A549 (cell line): ENCODE measurements around the gene CCNO. TPM values are rescaled to one million over a fixed set of nuclear protein-coding genes. Genes with fewer than 3 reads are reported as not detected.
A peak's percentile ranks its signal among the peaks of the same experiment; 100 is the strongest.

Experiments used
- ATAC-seq, 2 experiments: fragments of 200-7000 bp in 1 of 2; fragments of >200 bp in 1 of 2; cut with Nextera tagmentation in 1 of 2; cut with Tn5 transposase in 1 of 2; 3 replicates each; pipeline versions ENCODE4 v1.8.0 to v1.9.1; 2018 to 2020; ENCODE audit warnings: mild to moderate bottlenecking in 1 of 2, moderate library complexity in 1 of 2
- CTCF ChIA-PET: fragments of 300-600 bp; sonication (Branson Sonifier 250); formaldehyde crosslinking; extraction: SDS; loops from one replicate; lab custom pipeline; 2021; ENCODE audit warnings: antibody characterized with exemption, inconsistent platforms; lab: Yijun Ruan, JAX
- POLR2A ChIA-PET: fragments of 350-600 bp; formaldehyde crosslinking; extraction: SDS; loops from one replicate; lab custom pipeline; 2021; ENCODE audit warnings: antibody characterized with exemption, inconsistent platforms; lab: Yijun Ruan, JAX
- DNase-seq, 2 experiments: peaks; one replicate each; pipeline versions ENCODE4 v3.0.0 to v3.0.0-alpha.2; 2011 to 2016; ENCODE audit warnings: low read depth in 1 of 2, low spot score in 1 of 2
- FAIRE-seq: peaks from 2 replicates; lab custom pipeline; 2011; peaks lifted over from hg19 to GRCh38; lab: Jason Lieb, UNC
- H3K27ac ChIP-seq, 2 experiments: fragments of >200 bp; sonication (Bioruptor Twin); formaldehyde crosslinking; 3 replicates each; pipeline ENCODE4 v1.5.1; 2016 to 2017
- H3K4me1 ChIP-seq: fragments of >200 bp; sonication (Bioruptor Twin); formaldehyde crosslinking; 3 replicates; pipeline ENCODE4 v1.6.1; 2016
- H3K4me2 ChIP-seq: fragments of >200 bp; sonication (Bioruptor Twin); formaldehyde crosslinking; 3 replicates; pipeline ENCODE4 v1.6.1; 2016
- H3K4me3 ChIP-seq: fragments of >200 bp; sonication (Bioruptor Twin); formaldehyde crosslinking; 3 replicates; pipeline ENCODE4 v1.5.1; 2016
- H3K9me3 ChIP-seq: fragments of >200 bp; sonication (Bioruptor Twin); formaldehyde crosslinking; 3 replicates; pipeline ENCODE4 v1.6.1; 2016
- BHLHE40 ChIP-seq: IDR thresholded peaks from 2 replicates; pipeline ENCODE4 v1.6.1; 2012; ENCODE audit warnings: low read depth, low read length, inconsistent platforms
- CEBPB ChIP-seq, 2 experiments: fragments of >200 bp in 1 of 2; sonication (Bioruptor Twin) in 1 of 2; formaldehyde crosslinking in 1 of 2; IDR thresholded peaks; 2 replicates each; pipeline ENCODE4 v1.6.1; 2012 to 2016
- FOSL2 ChIP-seq, 2 experiments: fragments of 450-650 bp in 1 of 2; fragments of >200 bp in 1 of 2; sonication (Bioruptor Twin) in 1 of 2; formaldehyde crosslinking; IDR thresholded peaks; 2 replicates each; pipeline versions ENCODE4 v1.5.0 to v1.6.1; 2016 to 2020; ENCODE audit warnings: mild to moderate bottlenecking in 1 of 2, moderate library complexity in 1 of 2
- HOXA7 ChIP-seq: fragments of 250-450 bp; sonication (Bioruptor Pico); IDR thresholded peaks from 2 replicates; pipeline ENCODE4 v1.5.0; 2020; ENCODE audit warnings: mild to moderate bottlenecking, moderate library complexity
- HOXB13 ChIP-seq: fragments of 250-450 bp; sonication (Bioruptor Pico); IDR thresholded peaks from 2 replicates; pipeline ENCODE4 v1.5.0; 2020; ENCODE audit warnings: low read depth, mild to moderate bottlenecking, moderate library complexity
- JUN ChIP-seq, 2 experiments: fragments of >200 bp; sonication (Bioruptor Twin); formaldehyde crosslinking; IDR thresholded peaks; 2 replicates in 1 of 2; 3 replicates in 1 of 2; pipeline ENCODE4 v1.6.1; 2016 to 2017
- MYC ChIP-seq: IDR thresholded peaks from 2 replicates; pipeline ENCODE4 v1.6.1; 2012; ENCODE audit warnings: mild to moderate bottlenecking, inconsistent platforms, low read length, improper control_type of control experiment, borderline replicate concordance
- RNF2 ChIP-seq: fragments of 200-600 bp; sonication (generic); IDR thresholded peaks from 2 replicates; pipeline ENCODE4 v1.6.1; 2016; ENCODE audit warnings: low read depth, mild to moderate bottlenecking, antibody characterized with exemption, moderate library complexity, borderline replicate concordance
- SMC3 ChIP-seq: fragments of >200 bp; sonication (Bioruptor Twin); formaldehyde crosslinking; IDR thresholded peaks from 3 replicates; pipeline ENCODE4 v1.6.1; 2018; ENCODE audit warnings: inconsistent platforms
- USF2 ChIP-seq: fragments of 450-650 bp; IDR thresholded peaks from 2 replicates; pipeline ENCODE4 v1.6.1; 2014; ENCODE audit warnings: antibody characterized with exemption
- WGBS: methylation state at CpG from one replicate; pipeline ENCODE4 v1.1.6; 2017; ENCODE audit errors: missing lambda C conversion rate; 5-methylcytosine and 5-hydroxymethylcytosine counted together
- polyA plus RNA-seq, 4 experiments: library from polyadenylated mRNA; depleted of rRNA in 3 of 4; stranded (reverse); fragments of >200 nt; fragmentation: RNase III in 1 of 4; extraction: RNeasy Plus Mini Kit Qiagen cat#74134 plus additional on column Dnase treatment in 1 of 4; gene quantifications; 2 replicates in 3 of 4; 3 replicates in 1 of 4; pipeline ENCODE4 v1.2.3, GENCODE V29; 2011 to 2017
- TF ChIP-seq, protein P1 (sequence below): IDR thresholded peaks from 2 replicates; pipeline ENCODE4 v1.6.1; 2012; ENCODE audit warnings: low read depth, borderline replicate concordance
- TF ChIP-seq, protein P2 (sequence below): fragments of 250-450 bp; sonication (Bioruptor Pico); IDR thresholded peaks from 2 replicates; pipeline ENCODE4 v1.5.0; 2020; ENCODE audit warnings: low read depth, mild to moderate bottlenecking, moderate library complexity
- TF ChIP-seq, protein P3 (sequence below): fragments of >200 bp; sonication (Bioruptor Twin); formaldehyde crosslinking; IDR thresholded peaks from 3 replicates; pipeline ENCODE4 v1.6.1; 2016
- TF ChIP-seq, protein P4 (sequence below): IDR thresholded peaks from 2 replicates; pipeline ENCODE4 v1.6.1; 2012

CCNO gene
- polyA plus RNA-seq, 2 of the 4 experiments (the other 2 are of a cell fraction) = 2.2 to 4.8 TPM

DNA sequence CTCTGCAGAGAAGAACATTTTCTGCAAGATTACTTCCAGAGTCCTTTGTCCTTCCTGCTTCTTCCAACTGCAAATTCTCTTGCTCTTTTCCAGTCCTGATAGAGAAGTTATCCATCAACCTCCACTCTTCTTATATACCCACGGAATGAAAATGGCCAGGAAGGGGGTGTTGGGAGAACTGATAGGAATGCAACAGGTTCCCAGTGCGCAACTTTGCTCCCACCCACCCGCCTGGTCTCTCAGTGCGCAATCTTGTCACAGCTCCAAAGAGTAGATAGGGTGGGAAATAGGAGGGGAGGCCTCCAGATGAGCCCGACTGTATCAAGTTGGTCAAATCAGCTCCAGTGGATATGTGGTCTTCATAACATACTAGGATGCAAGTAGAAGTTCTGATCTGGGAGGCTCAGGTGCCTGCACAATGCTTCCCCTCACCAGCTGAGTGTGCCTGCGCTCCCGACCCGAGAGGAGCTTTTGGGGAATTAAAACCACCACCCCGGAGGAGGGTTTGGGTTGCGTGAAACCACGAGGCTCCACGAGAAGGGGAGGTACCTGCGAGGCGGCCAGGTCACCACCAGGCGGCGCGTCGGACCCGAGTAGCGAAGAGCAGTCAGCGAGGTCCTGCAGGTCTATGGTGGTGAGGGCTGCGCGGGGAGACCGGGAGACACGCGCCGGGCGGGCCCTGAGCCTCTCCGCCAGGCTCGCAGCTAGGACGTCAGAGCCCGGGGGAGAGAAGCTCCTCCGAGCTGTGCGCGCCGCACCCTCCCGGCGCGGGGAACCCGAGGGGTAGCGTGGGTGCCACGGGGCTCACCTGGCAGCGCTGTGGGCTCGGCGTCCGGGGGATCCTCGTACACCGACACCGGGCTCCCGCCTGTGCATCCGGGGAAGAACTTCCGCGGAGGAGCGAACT is 7.1 kb downstream of the CCNO start (continued):
- TF ChIP-seq CEBPB (IDR thresholded peaks at IDR 0.05) (no peak), SMC3 (peak; percentile 72), BHLHE40 (no peak), JUN (IDR thresholded peaks at IDR 0.05) (no peak; a peak in 1 of 5 replicates), HOXA7 (CRISPR knock-in tag) (no peak), FOSL2 (IDR thresholded peaks at IDR 0.05) (no peak), FOSL2 (CRISPR knock-in tag; IDR thresholded peaks at IDR 0.05) (no peak), USF2 (no peak)
- TF ChIP-seq, protein P1, sequence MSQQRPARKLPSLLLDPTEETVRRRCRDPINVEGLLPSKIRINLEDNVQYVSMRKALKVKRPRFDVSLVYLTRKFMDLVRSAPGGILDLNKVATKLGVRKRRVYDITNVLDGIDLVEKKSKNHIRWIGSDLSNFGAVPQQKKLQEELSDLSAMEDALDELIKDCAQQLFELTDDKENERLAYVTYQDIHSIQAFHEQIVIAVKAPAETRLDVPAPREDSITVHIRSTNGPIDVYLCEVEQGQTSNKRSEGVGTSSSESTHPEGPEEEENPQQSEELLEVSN = no peak; the same call in 1 of the 2 replicates
- TF ChIP-seq, protein P2, sequence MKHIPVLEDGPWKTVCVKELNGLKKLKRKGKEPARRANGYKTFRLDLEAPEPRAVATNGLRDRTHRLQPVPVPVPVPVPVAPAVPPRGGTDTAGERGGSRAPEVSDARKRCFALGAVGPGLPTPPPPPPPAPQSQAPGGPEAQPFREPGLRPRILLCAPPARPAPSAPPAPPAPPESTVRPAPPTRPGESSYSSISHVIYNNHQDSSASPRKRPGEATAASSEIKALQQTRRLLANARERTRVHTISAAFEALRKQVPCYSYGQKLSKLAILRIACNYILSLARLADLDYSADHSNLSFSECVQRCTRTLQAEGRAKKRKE (CRISPR knock-in tag) = no peak

DNA sequence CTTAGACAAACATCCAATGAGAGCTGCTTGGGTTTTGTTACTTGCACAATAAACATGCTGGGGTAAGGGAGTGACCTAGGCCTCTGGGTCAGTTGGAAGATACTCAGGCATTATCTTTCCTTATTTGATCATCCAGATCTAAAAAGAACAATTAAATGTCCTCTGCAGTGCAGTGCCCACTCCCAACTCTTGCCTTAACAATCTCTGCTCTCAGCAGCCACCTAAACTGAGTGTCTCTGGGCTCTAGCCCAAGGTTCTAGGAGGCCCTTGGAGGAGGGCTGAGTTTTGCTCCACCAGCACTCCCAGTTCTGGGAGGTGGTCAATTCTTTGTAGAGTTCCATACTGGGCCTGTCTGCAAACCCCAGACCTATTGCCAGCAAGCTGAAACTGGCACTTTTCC is 8.1 kb downstream of the CCNO start:
- FAIRE-seq = no peak
- no peak overlapping the region for H3K4me3 ChIP-seq
- no peak for TF ChIP-seq CEBPB (IDR thresholded peaks at IDR 0.05)
- TF ChIP-seq, protein P3, sequence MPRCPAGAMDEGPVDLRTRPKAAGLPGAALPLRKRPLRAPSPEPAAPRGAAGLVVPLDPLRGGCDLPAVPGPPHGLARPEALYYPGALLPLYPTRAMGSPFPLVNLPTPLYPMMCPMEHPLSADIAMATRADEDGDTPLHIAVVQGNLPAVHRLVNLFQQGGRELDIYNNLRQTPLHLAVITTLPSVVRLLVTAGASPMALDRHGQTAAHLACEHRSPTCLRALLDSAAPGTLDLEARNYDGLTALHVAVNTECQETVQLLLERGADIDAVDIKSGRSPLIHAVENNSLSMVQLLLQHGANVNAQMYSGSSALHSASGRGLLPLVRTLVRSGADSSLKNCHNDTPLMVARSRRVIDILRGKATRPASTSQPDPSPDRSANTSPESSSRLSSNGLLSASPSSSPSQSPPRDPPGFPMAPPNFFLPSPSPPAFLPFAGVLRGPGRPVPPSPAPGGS = no peak
- ChIA-PET POLR2A (no interaction called here), CTCF (interaction anchor here (0.6 to 4.8 kb wide), 9 partner anchors 9 to 467 kb away, joined by 3 to 57 read pairs (median 6); partner anchors contain the start of gene CCNO)
- H3K4me2 ChIP-seq = no peak overlapping the region
- ATAC-seq = no peak
- H3K9me3 ChIP-seq = no peaks in the 10 kb centered on the region
- H3K27ac ChIP-seq = no peak overlapping the region
- DNase-seq = no peak
- H3K4me1 ChIP-seq = 0 out of 3 replicates have a peak, but pooled peaks cover 5% of the 10 kb centered on the region

DNA sequence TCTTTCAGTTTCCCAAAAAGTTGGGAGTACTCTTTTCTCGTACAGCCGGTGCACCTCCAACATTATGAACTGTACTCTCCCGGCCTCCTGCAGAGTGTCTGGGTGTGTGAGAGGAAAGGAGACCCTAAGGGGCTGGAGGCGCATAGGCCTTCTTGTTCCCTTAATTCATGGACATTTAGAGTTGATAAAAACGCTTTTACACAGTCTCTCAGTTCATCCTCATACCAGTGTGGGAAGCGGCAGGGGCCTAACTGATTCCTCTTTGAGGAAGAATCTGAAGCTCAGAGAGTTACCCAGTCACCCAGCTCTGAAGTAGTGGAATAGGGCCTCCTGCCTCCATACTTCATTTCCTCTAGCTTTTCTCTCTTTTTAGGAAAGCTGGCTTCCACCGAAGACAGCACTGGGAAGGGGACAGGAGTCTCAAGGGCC is 9.6 kb downstream of the CCNO start:
- DNase-seq (no peak), FAIRE-seq (no peak), ATAC-seq (no peak)
- CTCF ChIA-PET = interaction anchor here (0.6 to 4.8 kb wide), 3 partner anchors 9 to 713 kb away, joined by 3 to 57 read pairs (median 8); partner anchors contain the start of gene CCNO
- H3K4me3 ChIP-seq = no peak overlapping the region
- H3K27ac ChIP-seq = no peak overlapping the region
- POLR2A ChIA-PET = interaction anchor here (1.6 kb wide), 1 partner anchor 9 kb away, joined by 6 read pairs; the partner anchor contains the start of gene CCNO
- no peak for TF ChIP-seq HOXB13
- TF ChIP-seq, protein P4, sequence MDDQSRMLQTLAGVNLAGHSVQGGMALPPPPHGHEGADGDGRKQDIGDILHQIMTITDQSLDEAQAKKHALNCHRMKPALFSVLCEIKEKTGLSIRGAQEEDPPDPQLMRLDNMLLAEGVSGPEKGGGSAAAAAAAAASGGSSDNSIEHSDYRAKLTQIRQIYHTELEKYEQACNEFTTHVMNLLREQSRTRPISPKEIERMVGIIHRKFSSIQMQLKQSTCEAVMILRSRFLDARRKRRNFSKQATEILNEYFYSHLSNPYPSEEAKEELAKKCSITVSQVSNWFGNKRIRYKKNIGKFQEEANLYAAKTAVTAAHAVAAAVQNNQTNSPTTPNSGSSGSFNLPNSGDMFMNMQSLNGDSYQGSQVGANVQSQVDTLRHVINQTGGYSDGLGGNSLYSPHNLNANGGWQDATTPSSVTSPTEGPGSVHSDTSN = no peak
- TF ChIP-seq RNF2 = no peak
- TF ChIP-seq MYC = no peak
- H3K4me1 ChIP-seq = 0 out of 3 replicates have a peak, but pooled peaks cover 5% of the 10 kb centered on the region
- no peaks in the 10 kb centered on the region for H3K9me3 ChIP-seq
- WGBS = 70% methylated on average over 7 of the region's 7 CpGs
- H3K4me2 ChIP-seq = no peak overlapping the region
